ENCODE measurements around the gene ISCA2.

ISCA2 gene

GRCh38 chr14:74546416-74546815, 52.9 kb downstream of the ISCA2 start:
- Histone ChIP-seq H3F3A (ENCODE audit: insufficient read depth, low read length) (no peaks in the 10 kb centered on the region), H3K79me2 (ENCODE audit: low read length) (no peaks in the 10 kb centered on the region), H3K27me3 (replicated peaks; ENCODE audit: insufficient read depth, low read length) (0 out of 2 replicates have a peak, but pooled peaks cover 4% of the 10 kb centered on the region), H3K9ac (ENCODE audit: low read length) (no peak overlapping the region), H3K9me2 (replicated peaks; ENCODE audit: insufficient read depth, low read length) (no peaks in the 10 kb centered on the region), H3K36me3 (replicated peaks; ENCODE audit: insufficient read depth, low read length) (no peaks in the 10 kb centered on the region), H3K27ac (ENCODE audit: low read length) (no peak overlapping the region), H3K9me3 (replicated peaks; ENCODE audit: insufficient read depth, low read length) (no peaks in the 10 kb centered on the region), H3K4me3 (ENCODE audit: low read length) (no peak overlapping the region), H4K20me1 (ENCODE audit: insufficient read depth, low read length) (no peaks in the 10 kb centered on the region), H3K4me1 (ENCODE audit: low read length) (no peaks in the 10 kb centered on the region), H2AFZ (ENCODE audit: low read length) (no peak overlapping the region), H3K4me2 (ENCODE audit: low read depth, low read length) (no peak overlapping the region)
- TF ChIP-seq EZH2 (optimal IDR thresholded peaks at IDR 0.05; ENCODE audit: low read depth, low read length) (no peak), CTCF (IDR thresholded peaks at IDR 0.05; ENCODE audit: low read length) (no peak), EZH2phosphoT487 (IDR thresholded peaks at IDR 0.05; ENCODE audit: low read length) (no peak)
- DNase-seq = no peak
